ENCODE measurements around the gene C4A. TPM values are rescaled to one million over a fixed set of nuclear protein-coding genes. Genes with fewer than 3 reads are reported as not detected.
A peak's percentile ranks its signal among the peaks of the same experiment; 100 is the strongest.
"Not testable (repeated sequence)": the region's sequence is repeated elsewhere in the genome, so short reads cannot be mapped to it uniquely, and the experiment has no call there.

The C4A gene
- total RNA-seq, 2 donors from 2014 or later: 4.4 to 13.3 TPM

DNA sequence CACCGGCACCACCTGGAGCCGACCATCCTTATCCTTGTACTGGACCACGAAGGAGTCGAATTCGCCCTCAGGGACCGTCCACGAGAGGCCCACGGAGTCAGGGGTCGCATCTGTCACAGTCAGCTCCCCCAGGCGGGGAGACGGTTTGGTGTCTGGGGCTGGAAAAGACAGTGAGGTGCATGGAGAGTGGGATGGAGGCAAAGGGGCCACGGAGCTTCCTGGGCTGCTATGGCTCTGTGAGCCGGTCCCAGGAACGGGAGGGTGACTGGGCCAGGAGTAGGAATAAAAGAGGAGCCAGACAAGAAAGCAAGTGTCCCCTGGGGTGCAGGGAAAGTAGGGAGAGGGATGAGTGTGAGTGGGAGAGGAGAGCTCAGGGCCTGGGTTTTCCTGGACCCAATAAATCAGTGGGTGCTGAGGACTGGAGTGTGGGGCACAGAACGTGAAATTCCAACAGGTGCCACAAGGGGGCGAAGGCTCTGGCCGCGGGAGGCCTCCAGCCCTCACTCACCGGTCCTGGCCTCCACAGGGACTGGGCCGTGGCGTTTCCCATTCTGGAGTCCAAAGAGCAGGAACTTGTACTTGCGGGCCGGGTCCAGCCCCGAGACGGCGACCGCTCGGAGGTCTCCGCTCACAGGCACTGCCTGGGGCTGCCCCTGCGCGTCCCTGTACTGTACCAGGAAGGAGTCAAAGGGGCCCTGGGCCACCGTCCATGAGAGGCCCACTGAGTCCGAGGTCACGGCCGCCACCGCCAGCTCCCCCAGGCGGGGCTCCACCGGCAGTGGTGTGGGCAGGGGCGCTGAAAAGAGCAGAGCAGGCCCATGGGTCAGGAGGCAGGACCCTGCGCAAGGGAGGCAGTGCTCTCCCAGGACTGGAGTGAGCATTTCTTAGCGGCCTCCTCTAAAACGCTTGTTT, 66.3 kb downstream of the C4A start:
- Mint-ChIP-seq H3K27me3 (peaks cover 0 to 4% of the 10 kb centered on the region in 2 donors), H3K9me3 (no peaks in the 10 kb centered on the region), H3K4me3 (peak overlapping the region; percentile 23), H3K36me3 (no peaks in the 10 kb centered on the region), H3K4me1 (ENCODE audit: low read depth in 2 of 2) (peaks cover 7 to 8% of the 10 kb centered on the region in 2 donors), H3K27ac (no peak overlapping the region)
- ATAC-seq (peak; percentile 66 to 78), DNase-seq (ENCODE audit: low spot score) (peak; percentile 72)

DNA sequence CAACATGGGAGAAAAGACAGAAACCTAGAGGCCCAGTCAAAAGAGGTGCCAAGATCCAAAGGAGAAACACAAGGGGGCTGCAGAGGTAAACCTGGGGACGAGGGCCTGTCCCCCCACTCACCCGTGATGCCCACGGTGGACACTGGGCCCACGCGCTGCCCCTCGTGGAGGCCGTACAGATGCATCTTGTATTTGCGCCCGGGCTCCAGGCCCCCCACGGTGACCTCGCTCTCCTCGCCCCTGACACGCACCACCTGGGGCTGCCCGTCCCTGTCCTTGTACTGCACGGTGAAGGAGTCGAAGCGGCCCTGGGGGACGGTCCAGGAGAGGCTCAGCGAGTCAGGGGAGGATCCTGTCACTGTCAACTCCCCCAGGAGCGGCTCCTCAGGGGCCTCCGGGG, 67.3 kb downstream of the C4A start:
- H3K27ac Mint-ChIP-seq; H3K36me3 Mint-ChIP-seq; H3K4me3 Mint-ChIP-seq; H3K4me1 Mint-ChIP-seq (ENCODE audit: low read depth in 2 of 2); H3K9me3 Mint-ChIP-seq; DNase-seq (ENCODE audit: low spot score); ATAC-seq; H3K27me3 Mint-ChIP-seq: not testable (repeated sequence)

DNA sequence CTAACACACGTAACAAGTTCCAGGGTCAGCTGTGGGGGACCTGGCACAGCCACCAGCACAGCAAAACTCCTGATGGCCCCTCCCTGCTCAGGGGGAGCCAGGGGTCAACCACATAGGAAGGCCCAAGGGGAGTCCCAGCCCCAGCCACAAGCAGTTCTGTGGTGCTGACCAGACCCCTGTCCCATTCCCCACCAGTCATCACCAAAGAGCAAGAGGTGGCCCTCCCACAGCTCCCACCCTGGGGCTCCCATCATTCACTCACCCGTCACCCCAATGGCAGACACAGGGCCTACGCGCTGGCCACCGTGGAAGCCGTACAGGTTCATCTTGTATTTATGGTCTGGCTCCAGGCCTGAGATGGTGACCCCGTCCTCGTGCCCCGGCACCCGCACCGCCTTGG, 67.9 kb downstream of the C4A start:
- not testable (repeated sequence) for H3K27me3 Mint-ChIP-seq; H3K4me1 Mint-ChIP-seq (ENCODE audit: low read depth in 2 of 2); H3K36me3 Mint-ChIP-seq; ATAC-seq; H3K9me3 Mint-ChIP-seq; H3K4me3 Mint-ChIP-seq; H3K27ac Mint-ChIP-seq; DNase-seq (ENCODE audit: low spot score)

DNA sequence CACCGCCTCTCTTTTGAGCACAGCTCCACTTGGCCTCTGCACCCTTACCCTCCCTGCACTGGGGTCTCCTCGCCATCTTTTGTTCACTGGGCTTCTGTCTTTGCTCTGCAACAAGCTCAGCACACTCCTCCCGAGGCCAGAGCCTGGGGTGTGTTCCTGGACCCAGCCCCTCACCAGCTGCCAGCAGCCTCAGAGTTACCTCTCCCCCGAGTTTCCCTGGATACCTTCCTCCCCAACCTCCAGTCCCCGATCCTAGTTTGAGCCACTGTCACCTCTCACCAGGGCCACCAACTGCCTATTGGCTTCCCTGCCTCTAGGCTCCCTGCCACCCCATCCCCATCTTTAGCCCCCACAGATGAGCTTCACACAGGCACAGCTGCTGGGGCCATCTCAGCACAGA, 68.7 kb downstream of the C4A start:
- no peak for ATAC-seq
- H3K36me3 Mint-ChIP-seq: no peaks in the 10 kb centered on the region
- H3K27me3 Mint-ChIP-seq: peaks cover 0 to 4% of the 10 kb centered on the region in 2 donors
- no peaks in the 10 kb centered on the region for H3K9me3 Mint-ChIP-seq
- no peak overlapping the region for H3K4me3 Mint-ChIP-seq
- DNase-seq (ENCODE audit: low spot score): no peak
- H3K27ac Mint-ChIP-seq: no peak overlapping the region
- peaks cover 7 to 8% of the 10 kb centered on the region in 2 donors for H3K4me1 Mint-ChIP-seq (ENCODE audit: low read depth in 2 of 2)

Other genes starting within 250 kb of the C4A start
- 100 to 1,000 TPM; 468 to 581 TPM for gene CLIC1, start 245.5 kb upstream of the C4A start, total RNA-seq
- gene MSH5, start 242.1 kb upstream of the C4A start, total RNA-seq: 100 to 1,000 TPM in 1 of 2 donors, 10 to 100 TPM in 1; 36.2 to 154 TPM
- 10 to 100 TPM in 1 of 2 donors, 1 to 10 TPM in 1; 9.2 to 25.2 TPM for gene SAPCD1, start 219.4 kb upstream of the C4A start, total RNA-seq
- gene VWA7, start 204.7 kb upstream of the C4A start, total RNA-seq: 1 to 10 TPM; 1.4 to 2.1 TPM
- 100 to 1,000 TPM in 1 of 2 donors, 10 to 100 TPM in 1; 90.7 to 226 TPM for gene VARS1, start 186.3 kb upstream of the C4A start, total RNA-seq
- gene LSM2, start 175.1 kb upstream of the C4A start, total RNA-seq: 100 to 1,000 TPM in 1 of 2 donors, 10 to 100 TPM in 1; 94.6 to 113 TPM
- 1 to 10 TPM; 1.7 to 4.1 TPM for gene HSPA1L, start 166.8 kb upstream of the C4A start, total RNA-seq
- 100 to 1,000 TPM; 160 to 262 TPM for gene HSPA1A, start 166.5 kb upstream of the C4A start, total RNA-seq
- 100 to 1,000 TPM; 107 to 113 TPM for gene HSPA1B, start 154.3 kb upstream of the C4A start, total RNA-seq
- gene NEU1, start 119.2 kb upstream of the C4A start, total RNA-seq: 10 to 100 TPM; 37.2 to 46.6 TPM
- gene SLC44A4, start 103.1 kb upstream of the C4A start, total RNA-seq: not detected
- gene EHMT2, start 84.4 kb upstream of the C4A start, total RNA-seq: 10 to 100 TPM; 34.4 to 69.1 TPM
- 1 to 10 TPM; 1.4 to 2.9 TPM for gene ZBTB12, start 80.0 kb upstream of the C4A start, total RNA-seq
- gene C2, start 54.3 kb upstream of the C4A start, total RNA-seq: under 1 TPM in 1 of 2 donors, not detected in 1; 0.92 TPM
- under 1 TPM; 0.33 to 0.40 TPM for gene CFB, start 36.0 kb upstream of the C4A start, total RNA-seq
- 10 to 100 TPM; 61.5 to 78.0 TPM for gene NELFE, start 23.1 kb upstream of the C4A start, total RNA-seq
- gene SKIC2, start 22.9 kb upstream of the C4A start, total RNA-seq: 100 to 1,000 TPM; 103 to 164 TPM
- 10 to 100 TPM; 11.4 to 27.5 TPM for gene DXO, start 9.9 kb upstream of the C4A start, total RNA-seq
- gene C4B, start 32.7 kb downstream of the C4A start, total RNA-seq: 1 to 10 TPM; 3.4 to 5.0 TPM
- 1 to 10 TPM in 1 of 2 donors, not detected in 1; 1.3 TPM for gene CYP21A2, start 56.4 kb downstream of the C4A start, total RNA-seq
- 1 to 10 TPM; 3.8 to 6.7 TPM for gene TNXB, start 127.3 kb downstream of the C4A start, total RNA-seq
- gene ATF6B, start 146.2 kb downstream of the C4A start, total RNA-seq: 100 to 1,000 TPM; 125 to 132 TPM
- 1 to 10 TPM; 5.5 to 6.0 TPM for gene FKBPL, start 148.2 kb downstream of the C4A start, total RNA-seq
- under 1 TPM; 0.17 to 0.33 TPM for gene PRRT1, start 169.9 kb downstream of the C4A start, total RNA-seq
- gene PPT2, start 172.1 kb downstream of the C4A start, total RNA-seq: 10 to 100 TPM; 10.8 to 32.3 TPM
- gene EGFL8, start 182.5 kb downstream of the C4A start, total RNA-seq: 10 to 100 TPM in 1 of 2 donors, 1 to 10 TPM in 1; 8.3 to 15.0 TPM
- 10 to 100 TPM; 39.2 to 43.0 TPM for gene AGPAT1, start 194.0 kb downstream of the C4A start, total RNA-seq
- gene RNF5, start 196.3 kb downstream of the C4A start, total RNA-seq: 10 to 100 TPM; 41.0 to 53.3 TPM
- 10 to 100 TPM; 15.0 to 29.7 TPM for gene AGER, start 202.2 kb downstream of the C4A start, total RNA-seq
- gene PBX2, start 208.1 kb downstream of the C4A start, total RNA-seq: 10 to 100 TPM; 64.1 to 89.4 TPM
- 100 to 1,000 TPM; 131 to 143 TPM for gene GPSM3, start 210.6 kb downstream of the C4A start, total RNA-seq
- 1 to 10 TPM; 1.4 TPM for gene NOTCH4, start 242.0 kb downstream of the C4A start, total RNA-seq